Lower leg skin (tissue), 4 donors: Measurements from ENCODE around the gene RNF180. TPM values are rescaled to one million over a fixed set of nuclear protein-coding genes. Genes with fewer than 3 reads are reported as not detected.
"Not testable (repeated sequence)": the region's sequence is repeated elsewhere in the genome, so short reads cannot be mapped to it uniquely, and the experiment has no call there.

ENCODE experiments used
- DNase-seq, 2 donors: peaks; one replicate each; pipeline ENCODE4 v3.0.0-alpha.2; 2019; ENCODE audit warnings: low spot score in 2 of 2
- H3K4me3 ChIP-seq: fragments of 200-600 bp; sonication (generic); 2 replicates; pipeline ENCODE4 v1.5.1; 2017; ENCODE audit warnings: mild to moderate bottlenecking, low read depth; ENCODE audit not compliant: poor library complexity, severe bottlenecking
- CTCF ChIP-seq, 3 donors: fragments of 450-650 bp; IDR thresholded peaks; one replicate each; pipeline ENCODE4 v1.5.1; 2016; ENCODE audit warnings: antibody characterized with exemption in 3 of 3, mild to moderate bottlenecking in 3 of 3, moderate library complexity in 2 of 3
- POLR2A ChIP-seq, 2 donors: fragments of 450-650 bp; IDR thresholded peaks; one replicate each; pipeline ENCODE4 v1.6.1; 2016 to 2017; ENCODE audit warnings: antibody characterized with exemption in 2 of 2, mild to moderate bottlenecking in 1 of 2, moderate library complexity in 1 of 2
- WGBS, 2 donors: methylation state at CpG; one replicate each; pipeline ENCODE4 v1.1.5; 2018; 5-methylcytosine and 5-hydroxymethylcytosine counted together
- intact Hi-C: fragments of 100-400 bp; cut with DNase I; formaldehyde crosslinking; loops from one replicate; pipeline ENCODE4 v1.15.0; 2023; ENCODE audit warnings: low total_unique reads
- total RNA-seq, 4 donors: library from RNA; depleted of rRNA; stranded (reverse); fragments of >200 nt; gene quantifications; one replicate each; pipeline ENCODE4 v1.1.0, GENCODE V29; 2016

The RNF180 gene
- total RNA-seq, 4 donors from 2014 or later = 10.7 to 14.5 (median 14.0) TPM

GRCh38 chr5:64364426-64364825 lies 198.8 kb downstream of the RNF180 start:
- DNase-seq = no peak
- intact Hi-C loops = no loop called here
- H3K4me3 ChIP-seq = no peak overlapping the region
- no peak for TF ChIP-seq CTCF (IDR thresholded peaks at IDR 0.05)
- TF ChIP-seq POLR2A (IDR thresholded peaks at IDR 0.05) = no peak
- WGBS, 2 donors = 79 to 84% methylated on average over 3 of the region's 3 CpGs

- H3K4me3 ChIP-seq = no peak overlapping the region
- TF ChIP-seq CTCF (IDR thresholded peaks at IDR 0.05) (no peak), POLR2A (IDR thresholded peaks at IDR 0.05) (no peak)
- no peak for DNase-seq
- intact Hi-C loops = no loop called here
Observed at GRCh38 chr5:64384765-64385164, 219.1 kb downstream of the RNF180 start.

GRCh38 chr5:64397552-64397951 lies 231.9 kb downstream of the RNF180 start:
- intact Hi-C loops = no loop called here
- no peak for TF ChIP-seq CTCF (IDR thresholded peaks at IDR 0.05)
- no peak for TF ChIP-seq POLR2A (IDR thresholded peaks at IDR 0.05)
- no peak overlapping the region for H3K4me3 ChIP-seq
- WGBS, 2 donors = 68 to 71% methylated on average over 1 of the region's 1 CpG
- no peak for DNase-seq

- intact Hi-C loops, H3K4me3 ChIP-seq, DNase-seq: not testable (repeated sequence)
- WGBS, 2 donors = 85 to 94% methylated on average over 5 of the region's 5 CpGs
Observed at GRCh38 chr5:64398735-64399134, 233.1 kb downstream of the RNF180 start.

GRCh38 chr5:64407103-64407825 lies 241.6 kb downstream of the RNF180 start:
- WGBS, 2 donors = 62 to 64% methylated on average over 5 of the region's 5 CpGs
- DNase-seq, intact Hi-C loops, H3K4me3 ChIP-seq: not testable (repeated sequence)

- no peak for DNase-seq
- TF ChIP-seq POLR2A (IDR thresholded peaks at IDR 0.05) (no peak), CTCF (IDR thresholded peaks at IDR 0.05) (no peak)
- 41 to 42% methylated on average over 4 of the region's 4 CpGs for WGBS, 2 donors
- intact Hi-C loops = loop anchor here (10.0 kb wide), 1 partner anchor 1963 kb away; no protein-coding TSS in a partner anchor
- no peak overlapping the region for H3K4me3 ChIP-seq
Observed at GRCh38 chr5:64417390-64417789, 251.7 kb downstream of the RNF180 start.

GRCh38 chr5:64418013-64418412 lies 252.4 kb downstream of the RNF180 start:
- WGBS, 2 donors = 75 to 81% methylated on average over 2 of the region's 2 CpGs
- TF ChIP-seq CTCF (IDR thresholded peaks at IDR 0.05) (no peak), POLR2A (IDR thresholded peaks at IDR 0.05) (no peak)
- DNase-seq = no peak
- intact Hi-C loops = loop anchor here (10.0 kb wide), 1 partner anchor 1963 kb away; no protein-coding TSS in a partner anchor
- no peak overlapping the region for H3K4me3 ChIP-seq
